H1 (cell line): Measurements from ENCODE around the gene CLCF1. TPM values are rescaled to one million over a fixed set of nuclear protein-coding genes. Genes with fewer than 3 reads are reported as not detected.

ENCODE experiments used
- CTCF ChIA-PET: fragments of 300-600 bp; sonication (Branson Sonifier 250); formaldehyde crosslinking; loops from one replicate; lab custom pipeline; 2021; ENCODE audit not compliant: partially characterized antibody; lab: Charles Lee
- POLR2A ChIA-PET: fragments of 300-600 bp; sonication (Branson Sonifier 250); formaldehyde crosslinking; loops from one replicate; lab custom pipeline; 2021; ENCODE audit warnings: inconsistent platforms; ENCODE audit not compliant: partially characterized antibody; lab: Charles Lee
- DNase-seq, 2 experiments: peaks; one replicate each; pipeline versions ENCODE4 v3.0.0 to v3.0.0-alpha.2; 2010 to 2022; ENCODE audit warnings: low spot score in 2 of 2, low read depth in 1 of 2, mixed read lengths in 1 of 2
- FAIRE-seq: peaks from 2 replicates; lab custom pipeline; 2011; peaks lifted over from hg19 to GRCh38; lab: Jason Lieb, UNC
- H2AFZ ChIP-seq: 2 replicates; pipeline ENCODE4 v1.8.1; 2012; ENCODE audit warnings: low read length, inconsistent platforms
- H2AK5ac ChIP-seq: 2 replicates; pipeline ENCODE4 v1.6.1; 2013; ENCODE audit warnings: low read depth, low read length
- H2BK120ac ChIP-seq: replicated peaks from 2 replicates; pipeline ENCODE3; 2013; ENCODE audit warnings: low read depth, low read length, inconsistent platforms
- H2BK12ac ChIP-seq: 2 replicates; pipeline ENCODE4 v1.6.1; 2013; ENCODE audit warnings: low read depth, low read length
- H2BK15ac ChIP-seq: 2 replicates; pipeline ENCODE4 v1.6.1; 2013; ENCODE audit warnings: low read length
- H2BK20ac ChIP-seq: 2 replicates; pipeline ENCODE4 v1.6.1; 2013; ENCODE audit warnings: low read length
- H2BK5ac ChIP-seq: 2 replicates; pipeline ENCODE4 v1.6.1; 2013; ENCODE audit warnings: low read depth, low read length
- H3K14ac ChIP-seq: 2 replicates; pipeline ENCODE4 v1.6.1; 2013; ENCODE audit warnings: inconsistent platforms; ENCODE audit not compliant: insufficient read length
- H3K18ac ChIP-seq: 2 replicates; pipeline ENCODE4 v1.6.1; 2013; ENCODE audit warnings: low read length; ENCODE audit errors: extremely low read depth
- H3K23ac ChIP-seq: 2 replicates; pipeline ENCODE4 v1.6.1; 2013; ENCODE audit warnings: inconsistent platforms; ENCODE audit not compliant: insufficient read length
- H3K23me2 ChIP-seq: 2 replicates; pipeline ENCODE4 v1.6.1; 2013; ENCODE audit warnings: low read depth, low read length
- H3K27ac ChIP-seq: 2 replicates; pipeline ENCODE4 v1.6.1; 2011; ENCODE audit warnings: low read depth, low read length, inconsistent platforms
- H3K27me3 ChIP-seq, 4 experiments: replicated peaks in 1 of 4; 1 replicate in 1 of 4; 2 replicates in 3 of 4; pipeline versions ENCODE4 v1.6.1 to v1.8.1; 2011 to 2013; ENCODE audit warnings: low read length in 3 of 4, mild to moderate bottlenecking in 3 of 4, inconsistent platforms in 2 of 4, mixed read lengths in 2 of 4, moderate library complexity in 1 of 4; ENCODE audit not compliant: control insufficient read depth in 3 of 4, insufficient read depth in 3 of 4; ENCODE audit errors: extremely low read depth in 1 of 4
- H3K36me3 ChIP-seq, 4 experiments: 2 replicates each; pipeline versions ENCODE4 v1.6.1 to v1.8.1; 2011 to 2013; ENCODE audit warnings: mild to moderate bottlenecking in 4 of 4, low read length in 3 of 4, moderate library complexity in 2 of 4, control low read depth in 1 of 4, inconsistent platforms in 1 of 4; ENCODE audit not compliant: insufficient read depth in 4 of 4, control insufficient read depth in 2 of 4
- H3K4ac ChIP-seq: replicated peaks from 2 replicates; pipeline ENCODE3; 2013; ENCODE audit warnings: low read length, low read depth, mixed read lengths, inconsistent platforms; ENCODE audit not compliant: insufficient read length
- H3K4me1 ChIP-seq, 4 experiments: replicated peaks in 1 of 4; 1 replicate in 1 of 4; 2 replicates in 3 of 4; pipeline versions ENCODE4 v1.6.1 to v1.8.1; 2011 to 2013; ENCODE audit warnings: low read length in 3 of 4, inconsistent platforms in 2 of 4, mixed read lengths in 1 of 4; ENCODE audit not compliant: insufficient read depth in 4 of 4, control insufficient read depth in 3 of 4
- H3K4me2 ChIP-seq, 2 experiments: 2 replicates each; pipeline versions ENCODE4 v1.6.1 to v1.8.1; 2011 to 2013; ENCODE audit warnings: low read depth in 2 of 2, low read length in 2 of 2, control low read depth in 1 of 2, inconsistent platforms in 1 of 2, mild to moderate bottlenecking in 1 of 2; ENCODE audit not compliant: insufficient read depth in 1 of 2
- H3K4me3 ChIP-seq, 4 experiments: fragments of 200-600, 300-600 bp in 1 of 4; sonication (generic), shearing (Covaris generic), sonication (Bioruptor Twin) in 1 of 4; 2 replicates each; pipeline versions ENCODE4 v1.5.1 to v1.8.1; 2011 to 2016; ENCODE audit warnings: low read length in 4 of 4, low read depth in 3 of 4, control low read depth in 2 of 4, inconsistent platforms in 2 of 4, mild to moderate bottlenecking in 2 of 4, mixed read lengths in 1 of 4, moderate library complexity in 1 of 4; ENCODE audit not compliant: insufficient read depth in 2 of 4; ENCODE audit errors: extremely low read depth in 1 of 4
- H3K56ac ChIP-seq: replicated peaks from 2 replicates; pipeline ENCODE3; 2013; ENCODE audit warnings: low read depth, mild to moderate bottlenecking, mixed read lengths, low read length, inconsistent platforms; ENCODE audit not compliant: insufficient read length
- H3K79me1 ChIP-seq: 2 replicates; pipeline ENCODE4 v1.6.1; 2013; ENCODE audit warnings: low read depth, low read length, control low read depth
- H3K79me2 ChIP-seq, 2 experiments: 2 replicates each; pipeline versions ENCODE4 v1.6.1 to v1.8.1; 2012 to 2013; ENCODE audit warnings: low read length in 2 of 2, mild to moderate bottlenecking in 2 of 2, inconsistent platforms in 1 of 2; ENCODE audit not compliant: insufficient read depth in 2 of 2, control insufficient read depth in 1 of 2
- H3K9ac ChIP-seq, 4 experiments: replicated peaks in 1 of 4; 1 replicate in 1 of 4; 2 replicates in 3 of 4; pipeline versions ENCODE4 v1.6.1 to v1.8.1; 2011 to 2013; ENCODE audit warnings: low read depth in 3 of 4, low read length in 3 of 4, control low read depth in 2 of 4, mild to moderate bottlenecking in 2 of 4, moderate library complexity in 2 of 4, inconsistent platforms in 1 of 4; ENCODE audit errors: extremely low read depth in 1 of 4
- H3K9me3 ChIP-seq, 2 experiments: 2 replicates each; pipeline versions ENCODE4 v1.6.1 to v1.8.1; 2012 to 2013; ENCODE audit warnings: mild to moderate bottlenecking in 2 of 2, moderate library complexity in 2 of 2, control low read depth in 1 of 2, inconsistent platforms in 1 of 2, low read depth in 1 of 2, low read length in 1 of 2, mixed read lengths in 1 of 2; ENCODE audit not compliant: insufficient read depth in 2 of 2
- H4K20me1 ChIP-seq, 2 experiments: replicated peaks in 1 of 2; 2 replicates each; pipeline versions ENCODE3 to v1.8.1; 2011 to 2013; ENCODE audit warnings: inconsistent platforms in 2 of 2, low read length in 2 of 2, mild to moderate bottlenecking in 1 of 2; ENCODE audit not compliant: insufficient read depth in 2 of 2, control insufficient read depth in 1 of 2
- H4K5ac ChIP-seq: 2 replicates; pipeline ENCODE4 v1.6.1; 2013; ENCODE audit warnings: low read length, low read depth, mixed read lengths, inconsistent platforms; ENCODE audit not compliant: insufficient read length
- H4K8ac ChIP-seq: 2 replicates; pipeline ENCODE4 v1.8.0; 2013; ENCODE audit warnings: mild to moderate bottlenecking, moderate library complexity, low read length, inconsistent platforms; ENCODE audit not compliant: insufficient read depth; ENCODE audit errors: extremely low read depth
- H4K91ac ChIP-seq: replicated peaks from 2 replicates; pipeline ENCODE3; 2013; ENCODE audit warnings: low read length, mixed read lengths, inconsistent platforms; ENCODE audit not compliant: insufficient read length
- CREB1 ChIP-seq: IDR thresholded peaks from 2 replicates; pipeline ENCODE4 v1.6.1; 2012; ENCODE audit warnings: inconsistent platforms
- WGBS, 2 experiments: shearing (Covaris generic) in 1 of 2; methylation state at CpG; one replicate each; pipeline versions ENCODE4 v1.1.6 to v1.1.7; 2013 to 2015; ENCODE audit warnings: low lambda C conversion rate in 2 of 2, mixed read lengths in 2 of 2, inconsistent platforms in 1 of 2, low coverage in 1 of 2, missing lambda C conversion rate in 1 of 2; ENCODE audit not compliant: insufficient replicate concordance in 2 of 2, insufficient coverage in 1 of 2, insufficient read length in 1 of 2; ENCODE audit errors: extremely low coverage in 1 of 2, missing lambda C conversion rate in 1 of 2; 5-methylcytosine and 5-hydroxymethylcytosine counted together
- polyA plus RNA-seq, 7 experiments: library from polyadenylated mRNA; depleted of rRNA in 3 of 7; stranded (reverse) in 5 of 7; unstranded in 2 of 7; fragments of >200 nt in 5 of 7; fragments of 200-250 nt in 2 of 7; gene quantifications; 1 replicate in 5 of 7; 2 replicates in 1 of 7; 4 replicates in 1 of 7; pipeline versions ENCODE4 v1.2.1 to v1.2.3, GENCODE V29; 2011 to 2013; ENCODE audit warnings: missing spikeins in 2 of 7, mixed read lengths in 2 of 7
- total RNA-seq: library from RNA; stranded (reverse); fragmentation: NEBNext Ultra II Directional; extraction: Animal tissue kit (Norgen Biotek cat#: 25700); gene quantifications from 2 replicates; pipeline ENCODE4 v1.2.1, GENCODE V29; 2021

The CLCF1 gene
- total and polyA plus RNA-seq, 2 of the 8 experiments (the other 6 are each of a cell fraction or from before 2014, with no cell fraction given), result 0.32 to 1.2 TPM

GRCh38 chr11:67411785-67412152, 38.4 kb upstream of the CLCF1 start:
- TF ChIP-seq CREB1, result no peak
- no peak overlapping the region; the same call in 1 of the 2 replicates for H3K18ac ChIP-seq
- FAIRE-seq, result no peak
- no peak overlapping the region for H2BK20ac ChIP-seq
- POLR2A ChIA-PET, result interaction anchor here (0.7 to 2.6 kb wide), 9 partner anchors 9 to 81 kb away, joined by 3 to 8 read pairs (median 4); partner anchors contain the start of genes RAD9A and RPS6KB2
- H3K4me1 ChIP-seq, result peaks cover 4 to 22% (median 13%) of the 10 kb centered on the region in 4 experiments
- 0 out of 2 replicates have a peak, but pooled peaks cover 3% of the 10 kb centered on the region for H3K23me2 ChIP-seq
- H3K27me3 ChIP-seq, result peaks cover 0 to 16% (median 5%) of the 10 kb centered on the region in 4 experiments; a peak in 4 of 7 replicates
- no peak overlapping the region for H2BK5ac ChIP-seq
- no peaks in the 10 kb centered on the region for H4K20me1 ChIP-seq
- H2AK5ac ChIP-seq, result 0 out of 2 replicates have a peak overlapping the region, but pooled peaks have one; percentile 16
- no peak overlapping the region for H2BK120ac ChIP-seq
- no peaks in the 10 kb centered on the region for H3K79me1 ChIP-seq
- H3K23ac ChIP-seq, result no peak overlapping the region
- H2BK15ac ChIP-seq, result no peak overlapping the region
- H3K14ac ChIP-seq, result no peak overlapping the region
- no peak overlapping the region for H2BK12ac ChIP-seq
- no peak overlapping the region for H4K8ac ChIP-seq
- H3K56ac ChIP-seq, result no peak overlapping the region
- no peak overlapping the region for H4K91ac ChIP-seq
- WGBS, 2 experiments, result 89% methylated on average over 6 of the region's 7 CpGs; no CpG with 5 or more reads in 1 of the 2 experiments
- no peak overlapping the region for H3K4ac ChIP-seq
- no peak overlapping the region for H4K5ac ChIP-seq
- H3K9me3 ChIP-seq, result no peaks in the 10 kb centered on the region
- 0 out of 7 replicates have a peak overlapping the region, but pooled peaks of 1 of the 4 experiments have one; percentile 10 for H3K9ac ChIP-seq
- no peak overlapping the region for H3K27ac ChIP-seq
- H2AFZ ChIP-seq, result no peak overlapping the region
- no peak overlapping the region for H3K4me2 ChIP-seq
- no peaks in the 10 kb centered on the region for H3K79me2 ChIP-seq
- CTCF ChIA-PET, result interaction anchor here (0.9 to 2.5 kb wide), 6 partner anchors 11 to 66 kb away, joined by 3 to 7 read pairs (median 4); partner anchors contain the start of genes PPP1CA, PTPRCAP and TMEM134
- no peak overlapping the region for H3K4me3 ChIP-seq
- DNase-seq, result no peak
- no peaks in the 10 kb centered on the region for H3K36me3 ChIP-seq
